ENCODE results near the gene IRX3. TPM values are rescaled to one million over a fixed set of nuclear protein-coding genes. Genes with fewer than 3 reads are reported as not detected.

IRX3 gene
- total RNA-seq, 1 donor from 2014 or later, result 28.9 TPM

DNA sequence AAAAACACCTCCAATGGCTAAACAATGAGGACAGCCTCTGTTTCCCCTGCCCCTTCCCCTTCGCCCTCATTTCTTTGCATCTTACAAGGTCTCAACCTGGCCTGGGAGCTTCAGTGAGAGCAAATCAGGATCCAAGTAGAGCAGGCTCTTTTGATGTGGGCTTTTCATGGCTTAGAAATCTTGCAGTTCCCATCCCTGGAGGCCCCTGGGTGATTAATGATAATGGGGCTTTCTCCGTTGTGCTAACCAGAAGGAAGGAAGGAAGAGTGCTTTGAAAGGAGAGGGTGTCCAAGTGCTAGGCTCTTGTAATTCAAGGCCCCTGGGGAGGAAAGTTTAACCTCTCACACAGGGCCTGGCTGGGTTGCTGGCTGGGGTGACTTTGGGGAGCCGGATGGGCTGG is 18.5 kb upstream of the IRX3 start:
- peaks cover 9% of the 10 kb centered on the region for H3K27me3 Mint-ChIP-seq (ENCODE audit: low read depth)
- TF ChIP-seq, protein P1, sequence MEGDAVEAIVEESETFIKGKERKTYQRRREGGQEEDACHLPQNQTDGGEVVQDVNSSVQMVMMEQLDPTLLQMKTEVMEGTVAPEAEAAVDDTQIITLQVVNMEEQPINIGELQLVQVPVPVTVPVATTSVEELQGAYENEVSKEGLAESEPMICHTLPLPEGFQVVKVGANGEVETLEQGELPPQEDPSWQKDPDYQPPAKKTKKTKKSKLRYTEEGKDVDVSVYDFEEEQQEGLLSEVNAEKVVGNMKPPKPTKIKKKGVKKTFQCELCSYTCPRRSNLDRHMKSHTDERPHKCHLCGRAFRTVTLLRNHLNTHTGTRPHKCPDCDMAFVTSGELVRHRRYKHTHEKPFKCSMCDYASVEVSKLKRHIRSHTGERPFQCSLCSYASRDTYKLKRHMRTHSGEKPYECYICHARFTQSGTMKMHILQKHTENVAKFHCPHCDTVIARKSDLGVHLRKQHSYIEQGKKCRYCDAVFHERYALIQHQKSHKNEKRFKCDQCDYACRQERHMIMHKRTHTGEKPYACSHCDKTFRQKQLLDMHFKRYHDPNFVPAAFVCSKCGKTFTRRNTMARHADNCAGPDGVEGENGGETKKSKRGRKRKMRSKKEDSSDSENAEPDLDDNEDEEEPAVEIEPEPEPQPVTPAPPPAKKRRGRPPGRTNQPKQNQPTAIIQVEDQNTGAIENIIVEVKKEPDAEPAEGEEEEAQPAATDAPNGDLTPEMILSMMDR (conservative IDR thresholded peaks at IDR 0.05), result no peak
- H3K4me1 Mint-ChIP-seq, result peaks cover 16% of the 10 kb centered on the region
- H3K4me3 Mint-ChIP-seq, result no peak overlapping the region
- peak overlapping the region; percentile 58 for H3K27ac Mint-ChIP-seq (ENCODE audit: unreplicated experiment)
- no peak for DNase-seq (ENCODE audit: low read depth, low spot score)
- H3K9me3 Mint-ChIP-seq, result no peaks in the 10 kb centered on the region
- no peaks in the 10 kb centered on the region for H3K36me3 Mint-ChIP-seq (ENCODE audit: low read depth)

DNA sequence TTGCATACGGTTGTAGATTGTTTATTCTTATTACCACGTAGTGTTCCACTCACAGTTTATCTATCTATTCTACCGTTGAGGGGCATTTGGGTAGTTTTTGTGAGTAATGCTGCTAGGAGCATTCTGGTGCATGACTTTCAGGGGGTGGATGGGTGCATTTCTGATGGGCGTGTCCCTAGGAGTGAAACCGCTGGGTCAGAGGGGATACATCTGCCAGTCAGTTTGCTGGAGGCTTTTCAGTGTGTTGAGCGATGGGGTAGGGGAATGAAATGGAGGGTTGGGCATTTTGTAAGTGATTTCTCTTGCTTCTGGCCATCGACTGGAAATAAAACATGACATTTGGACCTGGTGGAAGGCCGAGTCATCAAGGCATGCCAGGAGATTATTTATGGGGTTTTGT is 17.0 kb upstream of the IRX3 start:
- H3K9me3 Mint-ChIP-seq, result no peaks in the 10 kb centered on the region
- H3K27ac Mint-ChIP-seq (ENCODE audit: unreplicated experiment), result no peak overlapping the region
- peaks cover 16% of the 10 kb centered on the region for H3K4me1 Mint-ChIP-seq
- TF ChIP-seq, protein P1 (conservative IDR thresholded peaks at IDR 0.05), result no peak
- no peak overlapping the region for H3K4me3 Mint-ChIP-seq
- DNase-seq (ENCODE audit: low read depth, low spot score), result no peak
- no peaks in the 10 kb centered on the region for H3K36me3 Mint-ChIP-seq (ENCODE audit: low read depth)
- H3K27me3 Mint-ChIP-seq (ENCODE audit: low read depth), result peaks cover 14% of the 10 kb centered on the region

DNA sequence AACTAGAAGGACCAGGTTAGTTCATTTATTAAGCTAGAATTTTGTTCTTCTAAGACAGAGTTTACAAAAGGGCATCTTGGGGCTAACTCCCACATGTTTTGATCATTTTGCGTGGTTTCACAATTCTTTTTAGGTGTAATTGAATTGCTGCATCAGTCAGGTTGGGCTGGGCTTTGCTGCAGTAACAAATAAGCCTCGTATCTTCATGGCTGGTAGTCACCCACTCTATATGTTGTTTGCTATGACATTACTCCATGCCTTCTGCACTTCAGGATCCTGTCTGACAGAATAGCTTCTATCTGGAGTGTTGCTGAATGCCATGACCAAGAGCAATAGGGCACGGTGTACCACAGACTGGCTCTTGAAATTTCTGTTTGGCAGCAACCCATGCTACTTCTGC is 10.6 kb upstream of the IRX3 start:
- TF ChIP-seq, protein P1 (conservative IDR thresholded peaks at IDR 0.05), result no peak
- H3K27ac Mint-ChIP-seq (ENCODE audit: unreplicated experiment), result no peak overlapping the region
- H3K4me1 Mint-ChIP-seq, result no peaks in the 10 kb centered on the region
- peaks cover 2% of the 10 kb centered on the region for H3K9me3 Mint-ChIP-seq
- H3K4me3 Mint-ChIP-seq, result no peak overlapping the region
- peaks cover 40% of the 10 kb centered on the region for H3K27me3 Mint-ChIP-seq (ENCODE audit: low read depth)
- DNase-seq (ENCODE audit: low read depth, low spot score), result no peak
- H3K36me3 Mint-ChIP-seq (ENCODE audit: low read depth), result no peaks in the 10 kb centered on the region

DNA sequence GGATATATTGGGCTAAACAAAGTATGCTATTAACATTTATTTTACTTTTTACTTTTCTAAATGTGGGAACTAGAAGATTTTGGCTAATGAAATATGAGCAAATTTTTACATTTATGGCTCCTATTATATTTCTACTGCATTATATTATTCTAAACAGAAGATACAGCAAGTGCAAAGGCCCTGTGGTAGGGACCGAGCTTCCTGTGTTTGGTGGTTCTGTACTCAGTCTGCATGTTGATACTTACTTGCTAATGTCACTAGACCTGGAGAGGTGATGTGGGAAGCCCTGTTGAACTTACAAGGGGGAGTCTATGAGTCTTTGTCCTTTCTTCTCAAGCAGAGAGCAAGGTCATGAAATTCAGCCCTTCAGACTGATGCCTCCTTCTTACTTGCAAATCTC is 10.0 kb upstream of the IRX3 start:
- DNase-seq (ENCODE audit: low read depth, low spot score), result no peak
- Mint-ChIP-seq H3K27me3 (ENCODE audit: low read depth) (peaks cover 46% of the 10 kb centered on the region), H3K27ac (ENCODE audit: unreplicated experiment) (no peak overlapping the region), H3K4me1 (no peaks in the 10 kb centered on the region), H3K36me3 (ENCODE audit: low read depth) (no peaks in the 10 kb centered on the region), H3K9me3 (peaks cover 2% of the 10 kb centered on the region), H3K4me3 (no peak overlapping the region)
- TF ChIP-seq, protein P1 (conservative IDR thresholded peaks at IDR 0.05), result no peak

DNA sequence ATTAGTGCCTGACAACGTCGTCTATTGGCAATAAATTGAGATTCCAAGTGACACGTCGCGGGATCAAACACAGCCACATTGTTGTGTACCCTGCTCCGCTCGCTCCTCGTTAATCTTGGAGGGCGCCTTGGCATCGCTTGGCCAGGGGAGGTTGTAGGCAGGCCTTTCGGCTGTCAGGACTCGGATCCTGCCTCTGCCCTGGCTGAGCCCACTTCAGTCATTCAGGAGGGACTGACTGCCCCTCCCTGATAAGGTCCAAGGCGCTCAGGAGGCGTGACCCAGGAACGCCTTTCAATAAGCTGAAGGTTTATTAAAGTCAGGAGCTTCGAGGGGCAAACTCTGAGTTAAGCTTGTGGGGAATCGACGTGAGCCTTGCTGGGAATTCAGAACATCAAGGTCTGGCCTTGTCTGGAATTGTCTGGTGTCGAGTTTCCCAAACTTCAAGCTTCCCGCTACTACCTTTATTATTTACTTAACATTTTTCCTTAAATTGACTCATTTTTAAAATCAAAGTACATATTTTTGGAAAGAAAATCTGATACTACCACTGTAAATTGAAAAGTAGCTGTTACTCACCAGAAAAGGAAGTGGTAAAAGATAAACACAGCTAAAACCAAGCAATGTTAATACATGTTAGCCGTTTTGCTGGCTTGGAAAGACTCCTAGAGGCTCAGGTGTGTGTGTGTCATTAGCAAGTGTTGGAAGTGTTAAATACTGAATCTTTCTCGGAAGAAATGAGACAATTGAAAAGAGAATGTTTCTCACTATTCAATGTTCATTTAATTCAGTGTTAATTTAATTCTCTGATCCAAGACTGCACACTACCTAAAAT is 5.3 kb upstream of the IRX3 start:
- Mint-ChIP-seq H3K27ac (ENCODE audit: unreplicated experiment) (no peak overlapping the region), H3K36me3 (ENCODE audit: low read depth) (peaks cover 2% of the 10 kb centered on the region), H3K27me3 (ENCODE audit: low read depth) (peaks cover 83% of the 10 kb centered on the region), H3K4me1 (peaks cover 25% of the 10 kb centered on the region), H3K9me3 (peaks cover 2% of the 10 kb centered on the region), H3K4me3 (peak overlapping the region; percentile 47)
- no peak for DNase-seq (ENCODE audit: low read depth, low spot score)
- TF ChIP-seq, protein P1 (conservative IDR thresholded peaks at IDR 0.05), result no peak

Measured in neural crest cell (in vitro differentiated cells).